ENCODE measurements around the gene ME1. TPM values are rescaled to one million over a fixed set of nuclear protein-coding genes. Genes with fewer than 3 reads are reported as not detected.

Gene ME1
- total and polyA plus RNA-seq, 2 of the 13 experiments (the other 11 are each of a cell fraction or from before 2014, with no cell fraction given): not detected

DNA sequence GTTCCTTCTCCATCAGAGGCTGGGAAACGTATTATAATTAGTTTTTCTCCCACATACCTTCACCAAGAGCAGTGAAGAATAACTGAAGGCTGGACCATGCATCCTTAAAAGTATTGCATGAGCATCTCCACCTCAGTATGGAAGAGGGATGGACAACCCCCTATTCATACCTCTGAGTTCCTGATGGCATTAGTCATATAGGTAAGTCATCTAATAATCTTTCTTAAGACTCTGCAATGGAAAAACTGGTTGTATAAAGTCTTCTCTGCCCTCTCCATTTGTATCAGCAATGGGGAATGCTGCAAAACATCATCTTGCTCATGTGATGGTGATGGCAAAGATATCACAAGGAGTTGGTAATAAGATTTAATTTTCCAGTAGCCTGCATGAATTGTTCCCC, 262.3 kb downstream of the ME1 start (continued):
- TF ChIP-seq IRX3 (CRISPR knock-in tag; IDR thresholded peaks at IDR 0.05; ENCODE audit: borderline replicate concordance, low read depth) (no peak), HMG20A (CRISPR knock-in tag; IDR thresholded peaks at IDR 0.05; ENCODE audit: borderline replicate concordance) (no peak), ZNF598 (CRISPR knock-in tag; IDR thresholded peaks at IDR 0.05; ENCODE audit: borderline replicate concordance) (no peak), FOXA1 (IDR thresholded peaks at IDR 0.05) (no peak), FOXA1 (CRISPR knock-in tag; IDR thresholded peaks at IDR 0.05) (no peak), ZFP91 (CRISPR knock-in tag; IDR thresholded peaks at IDR 0.05; ENCODE audit: borderline replicate concordance) (no peak), ZNF768 (CRISPR knock-in tag; IDR thresholded peaks at IDR 0.05) (no peak), ZNF704 (CRISPR knock-in tag; IDR thresholded peaks at IDR 0.05; ENCODE audit: borderline replicate concordance) (no peak), ZC3H13 (CRISPR knock-in tag; IDR thresholded peaks at IDR 0.05) (no peak)
- TF ChIP-seq, protein P1, sequence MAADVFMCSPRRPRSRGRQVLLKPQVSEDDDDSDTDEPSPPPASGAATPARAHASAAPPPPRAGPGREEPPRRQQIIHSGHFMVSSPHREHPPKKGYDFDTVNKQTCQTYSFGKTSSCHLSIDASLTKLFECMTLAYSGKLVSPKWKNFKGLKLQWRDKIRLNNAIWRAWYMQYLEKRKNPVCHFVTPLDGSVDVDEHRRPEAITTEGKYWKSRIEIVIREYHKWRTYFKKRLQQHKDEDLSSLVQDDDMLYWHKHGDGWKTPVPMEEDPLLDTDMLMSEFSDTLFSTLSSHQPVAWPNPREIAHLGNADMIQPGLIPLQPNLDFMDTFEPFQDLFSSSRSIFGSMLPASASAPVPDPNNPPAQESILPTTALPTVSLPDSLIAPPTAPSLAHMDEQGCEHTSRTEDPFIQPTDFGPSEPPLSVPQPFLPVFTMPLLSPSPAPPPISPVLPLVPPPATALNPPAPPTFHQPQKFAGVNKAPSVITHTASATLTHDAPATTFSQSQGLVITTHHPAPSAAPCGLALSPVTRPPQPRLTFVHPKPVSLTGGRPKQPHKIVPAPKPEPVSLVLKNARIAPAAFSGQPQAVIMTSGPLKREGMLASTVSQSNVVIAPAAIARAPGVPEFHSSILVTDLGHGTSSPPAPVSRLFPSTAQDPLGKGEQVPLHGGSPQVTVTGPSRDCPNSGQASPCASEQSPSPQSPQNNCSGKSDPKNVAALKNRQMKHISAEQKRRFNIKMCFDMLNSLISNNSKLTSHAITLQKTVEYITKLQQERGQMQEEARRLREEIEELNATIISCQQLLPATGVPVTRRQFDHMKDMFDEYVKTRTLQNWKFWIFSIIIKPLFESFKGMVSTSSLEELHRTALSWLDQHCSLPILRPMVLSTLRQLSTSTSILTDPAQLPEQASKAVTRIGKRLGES (CRISPR knock-in tag; IDR thresholded peaks at IDR 0.05; ENCODE audit: borderline replicate concordance): no peak
- TF ChIP-seq, protein P2, sequence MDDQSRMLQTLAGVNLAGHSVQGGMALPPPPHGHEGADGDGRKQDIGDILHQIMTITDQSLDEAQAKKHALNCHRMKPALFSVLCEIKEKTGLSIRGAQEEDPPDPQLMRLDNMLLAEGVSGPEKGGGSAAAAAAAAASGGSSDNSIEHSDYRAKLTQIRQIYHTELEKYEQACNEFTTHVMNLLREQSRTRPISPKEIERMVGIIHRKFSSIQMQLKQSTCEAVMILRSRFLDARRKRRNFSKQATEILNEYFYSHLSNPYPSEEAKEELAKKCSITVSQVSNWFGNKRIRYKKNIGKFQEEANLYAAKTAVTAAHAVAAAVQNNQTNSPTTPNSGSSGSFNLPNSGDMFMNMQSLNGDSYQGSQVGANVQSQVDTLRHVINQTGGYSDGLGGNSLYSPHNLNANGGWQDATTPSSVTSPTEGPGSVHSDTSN (CRISPR knock-in tag; IDR thresholded peaks at IDR 0.05; ENCODE audit: borderline replicate concordance): no peak
- TF ChIP-seq, protein P3, sequence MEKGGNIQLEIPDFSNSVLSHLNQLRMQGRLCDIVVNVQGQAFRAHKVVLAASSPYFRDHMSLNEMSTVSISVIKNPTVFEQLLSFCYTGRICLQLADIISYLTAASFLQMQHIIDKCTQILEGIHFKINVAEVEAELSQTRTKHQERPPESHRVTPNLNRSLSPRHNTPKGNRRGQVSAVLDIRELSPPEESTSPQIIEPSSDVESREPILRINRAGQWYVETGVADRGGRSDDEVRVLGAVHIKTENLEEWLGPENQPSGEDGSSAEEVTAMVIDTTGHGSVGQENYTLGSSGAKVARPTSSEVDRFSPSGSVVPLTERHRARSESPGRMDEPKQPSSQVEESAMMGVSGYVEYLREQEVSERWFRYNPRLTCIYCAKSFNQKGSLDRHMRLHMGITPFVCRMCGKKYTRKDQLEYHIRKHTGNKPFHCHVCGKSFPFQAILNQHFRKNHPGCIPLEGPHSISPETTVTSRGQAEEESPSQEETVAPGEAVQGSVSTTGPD (CRISPR knock-in tag; IDR thresholded peaks at IDR 0.05): no peak
